Smooth muscle cell (in vitro differentiated cells): Measurements from ENCODE around the gene SFMBT2. TPM values are rescaled to one million over a fixed set of nuclear protein-coding genes. Genes with fewer than 3 reads are reported as not detected.

Experiments used
- DNase-seq: peaks from one replicate; lab custom pipeline; 2025; ENCODE audit not compliant: unreplicated experiment; lab: John Stamatoyannopoulos, UW
- H2AFZ ChIP-seq: fragments of 200-600 bp; sonication (generic); 2 replicates; pipeline ENCODE4 v1.6.0; 2016; ENCODE audit warnings: antibody characterized with exemption, low read depth, mild to moderate bottlenecking
- H3F3A ChIP-seq: fragments of 200-600 bp; sonication (generic); 2 replicates; pipeline ENCODE4 v1.6.0; 2017; ENCODE audit warnings: antibody characterized with exemption, low read depth
- H3K27ac ChIP-seq: fragments of 200-600 bp; sonication (generic); 2 replicates; pipeline ENCODE4 v1.5.1; 2016; ENCODE audit warnings: low read depth, mild to moderate bottlenecking
- H3K27me3 ChIP-seq: fragments of 200-600 bp; sonication (generic); 2 replicates; pipeline ENCODE4 v1.6.1; 2016; ENCODE audit warnings: low read depth, mild to moderate bottlenecking
- H3K36me3 ChIP-seq: fragments of 200-600 bp; sonication (generic); 2 replicates; pipeline ENCODE4 v1.5.1; 2016; ENCODE audit warnings: low read depth
- H3K4me1 ChIP-seq: fragments of 200-600 bp; sonication (generic); 2 replicates; pipeline ENCODE4 v1.5.1; 2016; ENCODE audit warnings: low read depth
- H3K4me2 ChIP-seq: fragments of 200-600 bp; sonication (generic); 2 replicates; pipeline ENCODE4 v1.6.0; 2016; ENCODE audit warnings: mild to moderate bottlenecking
- H3K4me3 ChIP-seq: fragments of 200-600 bp; sonication (generic); 2 replicates; pipeline ENCODE4 v1.5.1; 2016; ENCODE audit warnings: mild to moderate bottlenecking
- H3K79me2 ChIP-seq: fragments of 200-600 bp; sonication (generic); 2 replicates; pipeline ENCODE4 v1.6.0; 2016; ENCODE audit warnings: low read depth, mild to moderate bottlenecking
- H3K9ac ChIP-seq: fragments of 200-600 bp; sonication (generic); 2 replicates; pipeline ENCODE4 v1.6.0; 2016; ENCODE audit warnings: low read depth
- H3K9me3 ChIP-seq: fragments of 200-600 bp; sonication (generic); replicated peaks from 2 replicates; pipeline ENCODE4 v1.5.1; 2016; ENCODE audit warnings: low read depth
- H4K20me1 ChIP-seq: fragments of 200-600 bp; sonication (generic); 2 replicates; pipeline ENCODE4 v1.6.0; 2016; ENCODE audit warnings: low read depth
- WGBS: methylation state at CpG from one replicate; pipeline ENCODE4 v1.1.7; 2016; ENCODE audit warnings: low lambda C conversion rate; 5-methylcytosine and 5-hydroxymethylcytosine counted together
- polyA plus RNA-seq: library from polyadenylated mRNA; unstranded; fragments of >200 nt; fragmentation: Nextera tagmentation; extraction: Ambion mirVana; gene quantifications from 2 replicates; pipeline ENCODE4 v1.2.1, GENCODE V29; 2016
- total RNA-seq: library from RNA; depleted of rRNA; stranded (reverse); fragments of >200 nt; gene quantifications from 2 replicates; pipeline ENCODE4 v1.2.3, GENCODE V29; 2014
- TF ChIP-seq, protein P1 (sequence below): fragments of 200-600 bp; sonication (generic); IDR thresholded peaks from 2 replicates; pipeline ENCODE4 v1.5.1; 2017; ENCODE audit warnings: borderline replicate concordance, mild to moderate bottlenecking, antibody characterized with exemption; ENCODE audit not compliant: insufficient read depth, poor library complexity, severe bottlenecking

The SFMBT2 gene
- total and polyA plus RNA-seq, 2 experiments from 2014 or later: 0.90 to 1.4 TPM

DNA sequence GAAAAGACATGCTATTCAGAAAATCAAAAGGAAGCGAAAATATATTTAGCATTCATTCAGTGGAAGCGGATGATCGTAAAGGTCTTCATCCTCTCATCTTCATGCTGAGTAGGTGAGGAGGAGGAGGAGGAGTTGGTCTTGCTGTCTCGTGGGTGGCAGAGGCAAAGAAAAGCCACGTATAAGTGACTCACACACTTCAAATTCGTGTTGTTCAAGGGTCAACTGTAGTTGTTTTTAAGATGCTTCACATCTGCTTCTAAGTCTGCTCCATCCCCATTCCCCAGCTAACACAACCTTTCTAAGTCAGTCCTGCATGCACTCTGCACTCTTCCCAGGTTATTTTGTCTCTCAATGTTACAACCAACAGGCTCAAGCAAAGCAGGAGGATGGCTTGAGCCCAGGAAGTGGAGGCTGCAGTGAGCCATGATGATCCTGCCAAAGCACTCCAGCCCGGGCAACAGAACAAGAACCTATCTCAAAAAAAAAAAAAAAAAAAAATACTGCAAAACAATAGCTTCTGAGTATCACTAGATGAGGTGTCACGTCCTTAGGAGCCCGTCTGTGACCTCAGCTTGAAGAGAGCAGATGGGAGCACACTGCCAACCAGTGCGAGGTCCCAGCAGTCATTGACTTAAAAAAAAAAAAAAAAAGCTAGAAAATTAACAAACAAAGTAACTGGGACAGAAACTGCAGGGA lies 70.5 kb downstream of the SFMBT2 start:
- no peak for DNase-seq
- H3K4me1 ChIP-seq: no peaks in the 10 kb centered on the region
- H3K9me3 ChIP-seq: no peaks in the 10 kb centered on the region
- H3K79me2 ChIP-seq: no peaks in the 10 kb centered on the region
- H2AFZ ChIP-seq: no peak overlapping the region
- no peak overlapping the region for H3K9ac ChIP-seq
- no peaks in the 10 kb centered on the region for H3F3A ChIP-seq
- TF ChIP-seq, protein P1, sequence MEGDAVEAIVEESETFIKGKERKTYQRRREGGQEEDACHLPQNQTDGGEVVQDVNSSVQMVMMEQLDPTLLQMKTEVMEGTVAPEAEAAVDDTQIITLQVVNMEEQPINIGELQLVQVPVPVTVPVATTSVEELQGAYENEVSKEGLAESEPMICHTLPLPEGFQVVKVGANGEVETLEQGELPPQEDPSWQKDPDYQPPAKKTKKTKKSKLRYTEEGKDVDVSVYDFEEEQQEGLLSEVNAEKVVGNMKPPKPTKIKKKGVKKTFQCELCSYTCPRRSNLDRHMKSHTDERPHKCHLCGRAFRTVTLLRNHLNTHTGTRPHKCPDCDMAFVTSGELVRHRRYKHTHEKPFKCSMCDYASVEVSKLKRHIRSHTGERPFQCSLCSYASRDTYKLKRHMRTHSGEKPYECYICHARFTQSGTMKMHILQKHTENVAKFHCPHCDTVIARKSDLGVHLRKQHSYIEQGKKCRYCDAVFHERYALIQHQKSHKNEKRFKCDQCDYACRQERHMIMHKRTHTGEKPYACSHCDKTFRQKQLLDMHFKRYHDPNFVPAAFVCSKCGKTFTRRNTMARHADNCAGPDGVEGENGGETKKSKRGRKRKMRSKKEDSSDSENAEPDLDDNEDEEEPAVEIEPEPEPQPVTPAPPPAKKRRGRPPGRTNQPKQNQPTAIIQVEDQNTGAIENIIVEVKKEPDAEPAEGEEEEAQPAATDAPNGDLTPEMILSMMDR: no peak
- no peak overlapping the region for H3K4me3 ChIP-seq
- H3K36me3 ChIP-seq: no peaks in the 10 kb centered on the region
- H4K20me1 ChIP-seq: no peaks in the 10 kb centered on the region
- no peak overlapping the region for H3K27ac ChIP-seq
- 74% methylated on average over 10 of the region's 10 CpGs for WGBS
- no peak overlapping the region for H3K4me2 ChIP-seq
- no peaks in the 10 kb centered on the region for H3K27me3 ChIP-seq

- Histone ChIP-seq H2AFZ (no peak overlapping the region), H3K4me2 (no peak overlapping the region), H3K4me1 (no peaks in the 10 kb centered on the region), H3F3A (no peaks in the 10 kb centered on the region), H3K79me2 (no peaks in the 10 kb centered on the region), H3K4me3 (no peak overlapping the region), H3K27ac (no peak overlapping the region), H4K20me1 (no peaks in the 10 kb centered on the region), H3K36me3 (no peaks in the 10 kb centered on the region), H3K9ac (no peak overlapping the region), H3K27me3 (no peaks in the 10 kb centered on the region), H3K9me3 (no peaks in the 10 kb centered on the region)
- no peak for DNase-seq
- TF ChIP-seq, protein P1: no peak
- WGBS: 63% methylated on average over 4 of the region's 4 CpGs
Observed at GRCh38 chr10:7339510-7339909, 71.3 kb downstream of the SFMBT2 start.

DNA sequence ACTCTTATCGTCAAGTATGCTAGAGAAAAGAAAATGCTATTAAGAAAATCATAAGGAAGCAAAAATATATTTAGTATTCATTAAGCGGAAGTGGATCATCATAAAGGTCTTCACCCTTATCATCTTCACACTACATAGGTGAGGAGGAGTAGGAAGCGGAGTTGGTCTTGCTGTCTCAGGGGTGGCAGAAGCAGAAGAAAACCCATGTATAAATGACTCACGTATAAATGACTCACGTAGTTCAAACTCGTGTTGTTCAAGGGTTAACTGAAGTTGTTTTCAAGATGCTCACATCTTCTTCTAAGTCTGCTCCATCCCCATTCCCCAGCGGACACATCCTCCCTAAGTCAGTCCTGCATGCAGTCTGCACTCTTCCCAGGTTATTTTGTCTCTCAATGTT lies 72.4 kb downstream of the SFMBT2 start:
- H3K4me3 ChIP-seq: no peak overlapping the region
- H3K4me2 ChIP-seq: no peak overlapping the region
- H3F3A ChIP-seq: no peaks in the 10 kb centered on the region
- 94% methylated on average over 7 of the region's 7 CpGs for WGBS
- H3K27me3 ChIP-seq: no peaks in the 10 kb centered on the region
- no peak for DNase-seq
- H3K79me2 ChIP-seq: no peaks in the 10 kb centered on the region
- H3K4me1 ChIP-seq: no peaks in the 10 kb centered on the region
- H2AFZ ChIP-seq: no peak overlapping the region
- H3K27ac ChIP-seq: no peak overlapping the region
- no peaks in the 10 kb centered on the region for H3K9me3 ChIP-seq
- TF ChIP-seq, protein P1: no peak
- H3K9ac ChIP-seq: no peak overlapping the region
- no peaks in the 10 kb centered on the region for H4K20me1 ChIP-seq
- H3K36me3 ChIP-seq: no peaks in the 10 kb centered on the region

DNA sequence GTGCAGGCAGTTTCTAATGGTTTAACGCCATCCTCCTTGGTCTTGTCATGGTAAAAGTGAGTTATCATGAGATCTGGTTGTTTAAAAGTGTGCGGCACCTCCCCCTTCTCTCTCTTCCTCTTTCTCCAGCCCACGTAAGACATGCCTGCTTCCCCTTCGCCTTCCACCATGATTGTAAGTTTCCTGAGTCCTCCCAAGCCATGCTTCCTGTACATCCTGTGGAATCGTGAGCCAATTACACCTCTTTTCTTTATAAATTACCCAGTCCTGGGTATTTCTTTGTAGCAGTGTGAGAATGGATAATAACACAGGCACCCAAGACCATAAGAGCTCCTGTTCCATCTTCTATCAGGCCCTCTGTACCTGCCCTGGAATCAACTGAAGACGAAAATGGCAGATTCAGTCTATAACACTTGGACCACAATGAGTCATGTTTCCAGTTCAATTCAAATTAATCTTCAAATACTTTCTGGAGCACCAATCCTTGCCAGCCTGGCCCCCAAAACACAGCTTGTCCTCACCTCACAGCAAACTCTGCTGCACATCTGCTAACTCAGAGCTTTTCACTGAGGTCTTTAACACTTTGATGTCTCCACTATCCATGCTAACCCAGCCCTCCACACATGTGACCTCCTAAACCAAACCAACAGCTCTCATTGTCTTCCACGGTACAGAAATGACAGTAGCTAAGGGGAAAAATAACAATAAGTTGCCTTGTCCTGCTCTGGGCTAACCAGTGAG lies 73.2 kb downstream of the SFMBT2 start:
- Histone ChIP-seq H3F3A (no peaks in the 10 kb centered on the region), H4K20me1 (no peaks in the 10 kb centered on the region), H3K4me3 (no peak overlapping the region), H3K9ac (no peak overlapping the region), H3K79me2 (no peaks in the 10 kb centered on the region), H3K4me1 (no peaks in the 10 kb centered on the region), H3K36me3 (no peaks in the 10 kb centered on the region), H3K27ac (no peak overlapping the region), H3K27me3 (no peaks in the 10 kb centered on the region), H3K4me2 (no peak overlapping the region), H3K9me3 (no peaks in the 10 kb centered on the region), H2AFZ (no peak overlapping the region)
- 87% methylated on average over 7 of the region's 7 CpGs for WGBS
- no peak for DNase-seq
- TF ChIP-seq, protein P1: no peak
